GM13976 (cell line): ENCODE data around the gene MISP3.

Source experiments
- DNase-seq: peaks from one replicate; pipeline ENCODE4 v3.0.0; 2012; ENCODE audit warnings: low spot score
- CTCF ChIP-seq: IDR thresholded peaks from 2 replicates; pipeline ENCODE4 v1.5.1; 2012; ENCODE audit warnings: borderline replicate concordance, mild to moderate bottlenecking; ENCODE audit not compliant: insufficient read depth; ENCODE audit errors: extremely low read depth, missing control alignments, control extremely low read depth
- in situ Hi-C: fragments of 300-500 bp; cut with MboI; formaldehyde crosslinking; loops from one replicate; pipeline ENCODE4 v1.12.0; 2022; ENCODE audit warnings: low sequenced_read_pairs, mixed read lengths, inconsistent platforms; ENCODE audit not compliant: unreplicated experiment

MISP3 gene

GRCh38 chr19:14120497-14120780 is 47.9 kb downstream of the MISP3 start:
- in situ Hi-C loops, result no loop called here
- no peak for DNase-seq
- no peak for TF ChIP-seq CTCF

- DNase-seq, result no peak
- no peak for TF ChIP-seq CTCF
- in situ Hi-C loops, result no loop called here
Measured at GRCh38 chr19:14122924-14123323, 50.3 kb downstream of the MISP3 start.
